ENCODE measurements around the gene EXD3.

DNA sequence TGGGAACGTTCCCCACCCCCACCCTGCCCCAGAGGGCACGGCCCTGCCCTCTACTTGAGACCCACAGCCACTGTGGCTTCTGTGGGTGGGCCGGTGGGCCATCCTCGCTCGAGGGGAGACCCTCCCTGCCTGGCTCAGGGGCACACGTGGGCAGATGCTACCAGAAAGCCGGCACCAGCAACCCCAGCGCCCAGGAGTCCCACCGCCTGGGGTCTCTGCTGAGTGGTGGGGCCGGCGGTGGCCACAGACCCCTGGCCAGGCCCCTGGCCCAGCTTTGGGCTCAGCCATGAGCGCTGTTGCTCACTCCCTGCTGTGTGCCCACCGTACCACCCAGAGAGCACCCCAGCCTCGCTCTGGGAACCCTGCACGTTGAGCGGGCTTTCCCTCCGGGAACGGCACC is 104.4 kb downstream of the EXD3 start:
- no peak for TF ChIP-seq ZBTB33 (IDR thresholded peaks at IDR 0.05; ENCODE audit: borderline replicate concordance, low read depth)
- TF ChIP-seq, protein P1, sequence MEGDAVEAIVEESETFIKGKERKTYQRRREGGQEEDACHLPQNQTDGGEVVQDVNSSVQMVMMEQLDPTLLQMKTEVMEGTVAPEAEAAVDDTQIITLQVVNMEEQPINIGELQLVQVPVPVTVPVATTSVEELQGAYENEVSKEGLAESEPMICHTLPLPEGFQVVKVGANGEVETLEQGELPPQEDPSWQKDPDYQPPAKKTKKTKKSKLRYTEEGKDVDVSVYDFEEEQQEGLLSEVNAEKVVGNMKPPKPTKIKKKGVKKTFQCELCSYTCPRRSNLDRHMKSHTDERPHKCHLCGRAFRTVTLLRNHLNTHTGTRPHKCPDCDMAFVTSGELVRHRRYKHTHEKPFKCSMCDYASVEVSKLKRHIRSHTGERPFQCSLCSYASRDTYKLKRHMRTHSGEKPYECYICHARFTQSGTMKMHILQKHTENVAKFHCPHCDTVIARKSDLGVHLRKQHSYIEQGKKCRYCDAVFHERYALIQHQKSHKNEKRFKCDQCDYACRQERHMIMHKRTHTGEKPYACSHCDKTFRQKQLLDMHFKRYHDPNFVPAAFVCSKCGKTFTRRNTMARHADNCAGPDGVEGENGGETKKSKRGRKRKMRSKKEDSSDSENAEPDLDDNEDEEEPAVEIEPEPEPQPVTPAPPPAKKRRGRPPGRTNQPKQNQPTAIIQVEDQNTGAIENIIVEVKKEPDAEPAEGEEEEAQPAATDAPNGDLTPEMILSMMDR (IDR thresholded peaks at IDR 0.05) = no peak
- TF ChIP-seq RXRA (IDR thresholded peaks at IDR 0.05; ENCODE audit: borderline replicate concordance, low read depth) = no peak
- no peak for TF ChIP-seq FOXM1 (IDR thresholded peaks at IDR 0.05; ENCODE audit: low read depth)

All from SK-N-SH (cell line).